NCI-H1105 treated with DMSO at 0.1 percent for 48 hours (cell line): Measurements from ENCODE around the gene BTBD19.

Experiments used
- DNase-seq: peaks from one replicate; lab custom pipeline; 2025; lab: John Stamatoyannopoulos, UW

BTBD19 gene

DNA sequence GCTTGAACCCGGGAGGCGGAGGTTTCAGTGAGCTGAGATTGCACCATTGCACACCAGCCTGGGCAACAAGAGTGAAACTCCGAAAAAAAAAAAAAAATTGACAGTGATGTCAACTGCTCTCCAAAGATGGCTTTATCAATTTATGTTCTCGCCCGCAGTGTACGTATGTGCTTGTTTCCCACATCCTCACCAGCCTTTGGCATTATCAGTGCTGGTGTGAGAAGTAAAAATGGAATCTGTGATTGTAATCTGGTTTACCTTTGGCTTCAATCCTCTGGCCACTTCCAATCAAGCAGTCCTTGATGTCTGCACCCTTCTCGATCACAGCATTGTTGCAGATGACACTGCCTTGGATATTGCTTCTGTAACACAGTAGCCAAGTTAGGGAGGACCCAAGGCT is 49.1 kb downstream of the BTBD19 start:
- DNase-seq: no peak

DNA sequence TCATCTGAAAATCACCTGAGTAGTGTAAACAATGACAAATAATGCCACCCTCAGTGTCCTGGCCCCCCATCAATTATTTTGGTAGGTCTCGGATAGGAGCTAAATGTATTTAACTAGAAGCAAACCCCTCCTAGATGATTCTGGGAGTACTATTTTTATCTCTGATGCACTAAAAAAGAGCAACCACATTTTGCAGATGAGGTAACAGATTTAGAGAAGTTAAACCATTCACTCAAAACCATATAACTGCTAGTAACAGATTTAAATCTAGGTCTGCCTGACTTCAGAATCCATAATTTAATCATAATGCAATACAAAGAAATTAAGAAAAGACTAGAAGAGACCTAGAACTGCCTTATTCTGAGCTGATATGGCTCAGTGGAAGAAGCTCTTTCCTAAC is 52.0 kb downstream of the BTBD19 start:
- no peak for DNase-seq

DNA sequence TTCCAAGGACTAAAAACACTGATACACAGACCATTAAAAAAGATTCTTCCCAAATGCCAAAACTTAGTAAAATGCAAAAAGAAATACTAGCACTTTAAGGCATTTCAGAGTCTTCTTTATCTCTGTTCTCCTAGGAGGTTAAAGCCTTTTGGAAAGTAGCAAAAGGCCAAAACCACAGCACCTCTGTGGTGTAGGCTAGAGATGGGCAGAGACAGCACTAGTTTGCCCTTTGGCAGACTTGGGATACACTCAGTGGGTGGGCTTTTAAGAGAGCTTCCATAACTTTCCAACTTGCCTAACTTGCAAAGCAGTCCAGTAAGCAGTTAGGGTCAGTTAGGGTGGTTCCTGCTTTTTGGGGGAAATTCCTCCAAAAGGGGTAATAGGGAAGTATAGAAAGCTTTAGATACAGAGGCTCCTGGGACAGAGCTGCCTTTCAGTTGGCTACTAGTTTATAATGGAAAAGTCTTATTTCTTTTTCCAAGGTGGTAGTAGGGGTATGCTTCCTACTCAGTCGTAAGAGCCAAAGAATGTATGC is 52.6 kb downstream of the BTBD19 start:
- no peak for DNase-seq

DNA sequence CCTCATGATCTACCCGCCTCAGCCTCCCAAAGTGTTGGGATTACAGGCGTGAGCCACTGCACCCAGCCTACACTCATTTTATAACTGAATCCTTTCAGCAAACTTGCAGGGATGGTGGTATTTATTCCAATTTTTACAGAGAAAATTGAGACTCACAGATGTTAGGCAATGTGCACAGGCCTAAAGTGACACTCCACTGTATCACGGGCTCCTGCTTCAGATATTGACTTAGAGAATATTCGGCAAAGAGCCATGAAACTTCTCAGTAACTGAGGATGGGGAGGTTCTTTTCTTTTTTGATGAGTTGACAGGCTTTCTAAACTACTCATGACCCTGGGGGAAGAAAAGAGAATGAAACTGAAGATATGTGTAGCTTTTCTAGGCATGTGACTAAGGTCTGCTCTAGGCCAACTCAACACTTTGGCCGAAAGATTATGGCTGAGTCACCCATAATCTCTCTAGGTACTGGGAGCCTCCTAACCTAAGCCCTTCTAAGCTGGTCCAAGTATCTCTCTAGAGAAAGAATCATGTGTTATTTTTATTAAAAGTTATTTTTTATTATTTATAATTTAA is 54.6 kb downstream of the BTBD19 start:
- DNase-seq: no peak
